CD4-positive, alpha-beta T cell treated with Interleukin-2 at 100 ng/mL for 4 hours (primary cell): ENCODE data around the gene SMARCD1.

Experiments
- DNase-seq: peaks from one replicate; pipeline ENCODE4 v3.0.0-alpha.2; 2020; ENCODE audit warnings: low spot score

Gene SMARCD1

DNA sequence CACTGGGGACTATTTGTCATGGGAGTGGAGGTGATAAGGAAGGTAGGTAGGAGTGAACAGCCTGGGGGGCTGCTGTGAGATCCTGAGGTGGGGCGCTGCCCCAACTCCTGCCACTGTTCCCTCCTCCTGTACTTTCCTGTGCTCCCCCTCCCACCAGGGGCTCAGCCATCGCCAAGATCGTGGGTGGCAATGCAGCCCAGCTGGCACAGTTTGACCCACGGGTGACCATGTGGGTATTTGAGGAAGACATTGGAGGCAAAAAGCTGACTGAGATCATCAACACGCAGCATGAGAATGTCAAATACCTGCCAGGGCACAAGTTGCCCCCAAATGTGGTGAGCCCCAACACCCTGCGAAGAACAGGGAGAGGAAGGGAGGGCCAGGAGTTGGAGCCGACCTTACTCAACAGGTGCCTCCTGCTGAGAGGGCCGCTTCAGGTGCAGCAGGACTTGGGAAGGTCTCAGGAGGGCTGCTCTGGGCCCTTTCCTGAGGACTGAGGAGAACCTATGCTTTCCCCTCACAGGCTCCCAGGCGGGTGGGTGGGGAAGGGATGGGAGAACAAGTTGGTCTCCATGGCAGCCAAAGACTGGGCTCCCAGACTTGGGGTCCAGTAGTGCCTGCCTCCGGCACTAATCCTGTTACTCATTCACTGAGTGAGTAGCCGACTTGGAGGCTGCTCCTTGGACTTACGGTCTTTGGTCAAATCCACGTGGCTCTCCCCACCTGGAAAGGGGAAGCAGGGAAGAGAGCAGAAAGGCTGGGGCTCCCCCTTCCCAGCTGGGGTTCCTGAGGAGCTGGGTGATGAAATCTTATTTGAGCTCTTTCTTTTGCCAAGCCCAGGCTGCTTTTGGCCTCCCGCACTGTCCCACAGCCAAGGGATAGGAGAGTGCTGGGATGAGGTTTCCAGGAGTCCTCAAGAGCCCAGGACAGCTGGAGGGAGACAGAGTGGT, 19.6 kb downstream of the SMARCD1 start:
- DNase-seq = no peak

- DNase-seq = no peak
Observed at GRCh38 chr12:50105913-50106450, 20.8 kb downstream of the SMARCD1 start.

DNA sequence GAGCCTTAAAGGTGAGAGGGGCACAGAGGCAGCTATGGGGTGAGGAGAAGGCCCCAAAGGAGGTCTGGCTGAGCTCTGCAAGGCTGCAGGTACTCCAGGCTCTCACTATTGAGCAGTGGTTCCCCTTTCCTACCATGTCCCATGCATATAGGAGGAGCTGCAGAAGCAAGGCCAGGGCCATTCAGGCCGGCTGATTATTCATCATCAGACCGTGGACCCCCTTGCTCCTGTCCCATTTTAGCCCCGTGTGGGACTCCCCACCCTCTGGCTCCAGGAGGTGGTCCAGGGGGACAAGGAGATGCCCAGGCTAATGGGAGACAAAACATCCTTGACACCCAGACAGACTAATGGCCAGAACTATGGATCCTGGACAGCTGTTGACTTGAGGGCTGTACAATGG, 21.8 kb downstream of the SMARCD1 start:
- DNase-seq = no peak

GRCh38 chr12:50107416-50108268, 22.5 kb downstream of the SMARCD1 start:
- no peak for DNase-seq

DNA sequence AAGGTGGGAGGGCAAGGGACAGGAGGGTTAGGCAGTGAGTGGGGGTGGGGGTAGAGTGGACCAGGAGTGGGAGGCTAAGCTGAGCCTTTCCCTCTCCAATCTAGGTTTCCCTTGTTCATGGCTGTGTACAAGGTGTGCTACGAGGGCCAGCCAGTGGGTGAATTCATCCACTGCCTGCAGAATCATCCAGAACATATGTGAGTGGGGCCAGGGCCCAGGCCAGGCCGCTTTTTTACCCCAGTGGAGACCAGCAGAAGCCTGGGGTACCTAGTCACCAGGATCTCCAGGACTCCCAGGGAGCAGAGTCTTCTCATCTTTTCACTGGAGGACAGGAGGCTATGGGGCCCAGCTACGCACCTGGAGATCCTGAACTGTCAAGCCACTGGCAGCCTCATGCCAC, 24.2 kb downstream of the SMARCD1 start:
- DNase-seq = no peak

GRCh38 chr12:50110127-50110761, 25.1 kb downstream of the SMARCD1 start:
- DNase-seq = no peak

- DNase-seq = no peak
Observed at GRCh38 chr12:50110762-50111351, 25.7 kb downstream of the SMARCD1 start.

GRCh38 chr12:50111395-50111692, 26.2 kb downstream of the SMARCD1 start:
- no peak for DNase-seq

GRCh38 chr12:50111693-50112455, 26.7 kb downstream of the SMARCD1 start, which contains the start of gene COX14:
Gene COX14 (plus strand): TSS chr12:50112236. CDS start chr12:50120044, 7,808 bp downstream.
- peak; percentile 99 for DNase-seq

DNA sequence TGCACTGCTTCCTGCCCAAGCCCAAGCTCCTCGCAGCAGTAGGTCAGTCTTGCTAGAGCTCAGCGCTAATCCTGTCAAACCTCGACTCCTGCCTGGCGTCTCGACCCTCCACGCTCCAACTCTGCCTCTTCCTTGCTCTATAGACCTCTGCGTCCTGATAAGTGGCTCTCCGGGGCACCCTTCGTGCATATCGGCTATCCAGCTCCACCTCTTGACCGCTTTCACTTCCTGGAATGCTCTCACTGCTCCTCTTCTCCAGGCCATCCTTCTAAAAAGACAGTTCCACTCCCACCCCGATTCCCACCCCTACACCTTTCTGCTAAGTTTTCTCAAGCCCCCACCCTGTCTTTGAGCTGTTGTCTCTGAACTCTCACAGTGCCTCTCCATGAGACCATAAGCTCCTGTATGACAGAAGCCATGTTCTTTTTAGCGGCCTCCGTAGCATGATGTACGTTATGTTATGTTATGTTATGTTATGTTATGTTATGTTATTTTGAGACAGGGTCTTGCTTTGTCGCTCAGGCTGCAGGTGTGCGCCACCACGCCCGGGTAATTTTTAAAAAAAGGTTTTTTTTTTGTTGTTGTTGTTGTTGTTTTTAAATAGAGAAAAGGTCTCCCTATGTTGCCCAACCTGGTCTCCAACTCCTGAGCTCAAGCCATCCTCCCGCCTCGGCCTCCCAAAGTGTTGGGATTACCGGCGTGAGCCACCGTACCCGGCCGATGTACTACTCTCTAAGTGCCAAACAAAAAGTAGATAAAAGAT, 27.5 kb downstream of the SMARCD1 start:
- DNase-seq = no peak

- no peak for DNase-seq
Observed at GRCh38 chr12:50117057-50117622, 32.0 kb downstream of the SMARCD1 start.

DNA sequence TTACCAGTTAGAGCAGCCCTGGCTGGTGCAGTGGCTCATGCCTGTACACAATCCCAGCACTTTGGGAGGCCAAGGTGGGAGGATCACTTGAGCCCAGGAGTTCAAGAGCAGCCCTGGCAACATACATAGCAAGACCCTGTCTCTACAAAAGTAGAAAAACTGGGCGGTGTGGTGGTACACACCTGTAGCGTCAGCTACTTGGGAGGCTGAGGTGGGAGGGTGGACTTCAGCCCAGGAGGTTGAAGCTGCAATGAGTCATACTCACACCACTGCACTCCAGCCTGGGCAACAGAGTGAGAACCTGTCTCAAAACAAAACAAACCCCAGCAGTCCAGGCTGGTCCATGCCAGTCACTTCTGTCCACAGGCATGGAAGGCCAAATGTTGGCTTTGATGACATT, 34.2 kb downstream of the SMARCD1 start:
- no peak for DNase-seq

DNA sequence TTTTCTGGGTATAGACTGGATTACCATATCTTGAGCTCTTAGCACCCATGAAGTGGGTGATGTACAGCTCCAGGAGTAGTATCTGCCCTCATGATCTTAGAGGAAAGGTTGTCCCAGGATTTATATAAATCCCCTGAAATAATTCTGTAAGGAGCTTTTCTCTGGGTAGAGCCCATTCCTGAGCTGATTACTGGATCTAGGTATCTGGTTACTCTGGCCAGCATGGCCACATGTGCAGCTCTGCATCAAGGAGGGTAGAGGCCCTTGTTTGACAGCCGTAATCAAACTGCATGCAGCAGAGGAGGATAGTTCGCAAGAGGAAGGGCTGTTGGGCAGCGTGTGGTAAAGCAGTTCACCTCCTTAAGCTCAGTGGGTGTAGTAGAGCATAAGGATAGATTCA, 35.4 kb downstream of the SMARCD1 start:
- no peak for DNase-seq

GRCh38 chr12:50120953-50121352, 35.8 kb downstream of the SMARCD1 start:
- DNase-seq = no peak

DNA sequence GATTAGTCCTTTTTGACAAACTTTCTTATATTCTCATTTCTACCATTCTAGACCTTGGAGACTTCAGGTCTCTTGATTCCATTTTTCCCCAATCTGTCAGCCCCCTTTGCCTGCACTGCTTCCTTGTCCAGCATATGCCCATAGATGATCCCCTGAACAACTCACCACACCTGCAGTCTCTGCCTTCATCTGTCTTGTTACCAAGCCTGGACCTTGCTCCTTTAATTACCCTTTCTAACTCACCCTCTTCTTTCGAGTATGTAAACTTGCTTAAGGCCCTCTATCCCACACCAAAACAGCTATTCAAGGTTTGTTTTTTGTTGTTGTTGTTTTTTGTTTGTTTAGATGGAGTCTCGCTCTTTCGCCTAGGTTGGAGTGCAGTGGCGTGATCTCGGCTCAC, 36.5 kb downstream of the SMARCD1 start:
- no peak for DNase-seq

- DNase-seq = no peak
Observed at GRCh38 chr12:50123203-50123602, 38.1 kb downstream of the SMARCD1 start.

GRCh38 chr12:50127546-50127945, 42.4 kb downstream of the SMARCD1 start:
- no peak for DNase-seq

GRCh38 chr12:50129290-50129689, 44.1 kb downstream of the SMARCD1 start:
- no peak for DNase-seq

DNA sequence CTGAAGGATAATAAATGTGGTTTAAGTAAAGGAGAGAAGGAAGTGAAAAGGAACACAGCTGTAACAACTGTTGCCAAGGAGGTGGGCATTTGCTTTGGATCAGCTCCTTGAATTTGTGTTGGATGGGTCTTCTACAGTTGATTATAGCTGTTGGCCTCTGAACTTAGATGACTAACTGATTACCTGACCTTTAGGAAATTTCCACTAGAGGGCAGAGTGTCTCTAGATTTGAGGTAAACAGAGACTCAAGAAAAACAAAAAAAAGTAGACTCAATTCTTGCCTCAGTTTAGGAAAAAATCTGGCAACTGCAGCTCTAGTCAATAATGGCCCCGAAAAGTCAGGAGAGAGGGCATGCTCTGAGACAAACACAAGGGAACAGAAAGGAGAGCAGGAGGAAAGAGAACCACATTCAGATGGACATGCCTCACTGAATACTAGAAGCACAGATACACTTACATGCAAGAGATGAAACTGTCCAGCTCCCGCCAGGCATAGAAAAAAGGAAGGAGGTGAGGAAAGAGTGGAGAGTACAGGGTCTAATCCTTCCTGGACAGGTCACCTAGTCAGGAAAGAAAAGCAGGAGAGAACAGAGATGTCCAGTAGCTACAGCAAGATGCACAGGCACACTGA, 47.5 kb downstream of the SMARCD1 start:
- peak; percentile 66 for DNase-seq

- DNase-seq = no peak
Observed at GRCh38 chr12:50142993-50143392, 57.9 kb downstream of the SMARCD1 start.
